Right lobe of liver (tissue), 6 donors: Measurements from ENCODE around the gene GABRA5. TPM values are rescaled to one million over a fixed set of nuclear protein-coding genes. Genes with fewer than 3 reads are reported as not detected.
A peak's percentile ranks its signal among the peaks of the same experiment; 100 is the strongest.

Experiments used
- ATAC-seq, 4 donors: fragments of 200-7000 bp; cut with Tn5 transposase; one replicate each; pipeline ENCODE4 v1.9.1; 2020; ENCODE audit warnings: mild to moderate bottlenecking in 4 of 4, moderate library complexity in 4 of 4
- DNase-seq, 3 donors: peaks; one replicate each; pipeline ENCODE4 v3.0.0-alpha.2; 2020
- H3K27ac ChIP-seq, 3 donors: fragments of 200-600 bp; one replicate each; pipeline ENCODE4 v1.8.0; 2022
- H3K27me3 ChIP-seq, 2 donors: fragments of 200-600 bp; one replicate each; pipeline ENCODE4 v1.8.0; 2022
- H3K36me3 ChIP-seq, 4 donors: fragments of 200-600 bp; sonication (generic) in 1 of 4; one replicate each; pipeline versions ENCODE4 v1.5.1 to v1.8.0; 2017 to 2022; ENCODE audit warnings: control low read depth in 1 of 4
- H3K4me1 ChIP-seq, 4 donors: fragments of 200-600 bp; sonication (generic) in 1 of 4; one replicate each; pipeline versions ENCODE4 v1.5.1 to v1.8.0; 2017 to 2022; ENCODE audit warnings: control low read depth in 1 of 4
- H3K4me3 ChIP-seq, 3 donors: fragments of 200-600 bp; one replicate each; pipeline ENCODE4 v1.8.0; 2022
- H3K9me3 ChIP-seq, 4 donors: fragments of 200-600 bp; sonication (generic) in 1 of 4; one replicate each; pipeline versions ENCODE4 v1.5.1 to v1.8.0; 2017 to 2022; ENCODE audit warnings: control low read depth in 1 of 4
- POLR2A ChIP-seq: fragments of 450-650 bp; IDR thresholded peaks from one replicate; pipeline ENCODE4 v1.6.1; 2017; ENCODE audit warnings: antibody characterized with exemption, mild to moderate bottlenecking
- WGBS: methylation state at CpG from one replicate; pipeline ENCODE4 v1.1.6; 2018; ENCODE audit warnings: low coverage, low lambda C conversion rate; ENCODE audit not compliant: insufficient coverage; ENCODE audit errors: missing lambda C conversion rate; 5-methylcytosine and 5-hydroxymethylcytosine counted together
- intact Hi-C, 2 donors: fragments of 100-400 bp; cut with DNase I; formaldehyde crosslinking; loops; one replicate each; pipeline versions ENCODE4 v1.11.2 to v1.14.1; 2022
- total RNA-seq, 6 experiments: library from RNA; depleted of rRNA in 2 of 6; stranded (reverse); fragments of >200 nt in 2 of 6; fragmentation: NEBNext Ultra II Directional in 3 of 6; extraction: Animal tissue kit (Norgen Biotek cat#: 25700) in 3 of 6; gene quantifications; one replicate each; pipeline versions ENCODE4 v1.1.0 to v1.2.4, GENCODE V29; 2016 to 2023
- TF ChIP-seq, protein P1 (sequence below), 4 donors: fragments of 200-600 bp in 3 of 4; fragments of 450-650 bp in 1 of 4; IDR thresholded peaks; one replicate each; pipeline versions ENCODE4 v1.5.1 to v1.8.0; 2016 to 2022; ENCODE audit warnings: antibody characterized with exemption in 4 of 4, mild to moderate bottlenecking in 2 of 4
- donor health status: DM: no; HTN: yes; CAD: no.
- donor health status: DM: no; HTN: no; CAD: no.
- donor health status: DM: no; HTN: no; CAD: no.
- donor health status: DM: no; HTN: yes; CAD: no.
- donor health status: DM: no; HTN: yes; CAD: no.

Gene GABRA5
- total RNA-seq, 6 experiments from 2014 or later = not detected

DNA sequence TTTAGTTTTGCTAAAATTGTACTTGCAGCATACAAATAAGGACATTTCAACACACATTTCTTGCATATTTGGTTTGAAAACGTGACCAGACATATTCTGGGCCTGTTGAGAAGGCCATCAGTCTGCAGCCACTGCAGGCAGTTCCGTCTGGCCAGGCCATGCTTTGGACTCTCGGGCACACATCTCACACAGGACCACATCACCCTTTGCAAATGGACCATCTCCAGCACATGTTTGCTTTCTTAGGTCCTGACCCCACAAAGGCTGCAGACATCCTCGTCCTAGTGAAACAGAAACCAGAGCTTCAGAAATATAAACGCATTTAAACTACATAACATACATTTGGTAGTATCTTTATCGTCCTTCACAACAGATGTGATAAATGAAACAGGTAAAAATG lies 24.1 kb downstream of the GABRA5 start:
- intact Hi-C loops = loop anchor here in 1 of 2 donors (10.0 kb wide), 1 partner anchor 124 kb away; no protein-coding TSS in a partner anchor
- ATAC-seq (no peak), DNase-seq (no peak)
- H3K27me3 ChIP-seq = peaks cover 0 to 8% of the 10 kb centered on the region in 2 donors
- H3K4me1 ChIP-seq = peaks cover 0 to 4% (median 0%) of the 10 kb centered on the region in 4 donors
- 43% methylated on average over 6 of the region's 6 CpGs for WGBS
- H3K27ac ChIP-seq = no peak overlapping the region
- H3K4me3 ChIP-seq = no peak overlapping the region
- TF ChIP-seq POLR2A = no peak
- TF ChIP-seq, protein P1, sequence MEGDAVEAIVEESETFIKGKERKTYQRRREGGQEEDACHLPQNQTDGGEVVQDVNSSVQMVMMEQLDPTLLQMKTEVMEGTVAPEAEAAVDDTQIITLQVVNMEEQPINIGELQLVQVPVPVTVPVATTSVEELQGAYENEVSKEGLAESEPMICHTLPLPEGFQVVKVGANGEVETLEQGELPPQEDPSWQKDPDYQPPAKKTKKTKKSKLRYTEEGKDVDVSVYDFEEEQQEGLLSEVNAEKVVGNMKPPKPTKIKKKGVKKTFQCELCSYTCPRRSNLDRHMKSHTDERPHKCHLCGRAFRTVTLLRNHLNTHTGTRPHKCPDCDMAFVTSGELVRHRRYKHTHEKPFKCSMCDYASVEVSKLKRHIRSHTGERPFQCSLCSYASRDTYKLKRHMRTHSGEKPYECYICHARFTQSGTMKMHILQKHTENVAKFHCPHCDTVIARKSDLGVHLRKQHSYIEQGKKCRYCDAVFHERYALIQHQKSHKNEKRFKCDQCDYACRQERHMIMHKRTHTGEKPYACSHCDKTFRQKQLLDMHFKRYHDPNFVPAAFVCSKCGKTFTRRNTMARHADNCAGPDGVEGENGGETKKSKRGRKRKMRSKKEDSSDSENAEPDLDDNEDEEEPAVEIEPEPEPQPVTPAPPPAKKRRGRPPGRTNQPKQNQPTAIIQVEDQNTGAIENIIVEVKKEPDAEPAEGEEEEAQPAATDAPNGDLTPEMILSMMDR (IDR thresholded peaks at IDR 0.05) = no peak
- no peaks in the 10 kb centered on the region for H3K36me3 ChIP-seq
- no peaks in the 10 kb centered on the region for H3K9me3 ChIP-seq

DNA sequence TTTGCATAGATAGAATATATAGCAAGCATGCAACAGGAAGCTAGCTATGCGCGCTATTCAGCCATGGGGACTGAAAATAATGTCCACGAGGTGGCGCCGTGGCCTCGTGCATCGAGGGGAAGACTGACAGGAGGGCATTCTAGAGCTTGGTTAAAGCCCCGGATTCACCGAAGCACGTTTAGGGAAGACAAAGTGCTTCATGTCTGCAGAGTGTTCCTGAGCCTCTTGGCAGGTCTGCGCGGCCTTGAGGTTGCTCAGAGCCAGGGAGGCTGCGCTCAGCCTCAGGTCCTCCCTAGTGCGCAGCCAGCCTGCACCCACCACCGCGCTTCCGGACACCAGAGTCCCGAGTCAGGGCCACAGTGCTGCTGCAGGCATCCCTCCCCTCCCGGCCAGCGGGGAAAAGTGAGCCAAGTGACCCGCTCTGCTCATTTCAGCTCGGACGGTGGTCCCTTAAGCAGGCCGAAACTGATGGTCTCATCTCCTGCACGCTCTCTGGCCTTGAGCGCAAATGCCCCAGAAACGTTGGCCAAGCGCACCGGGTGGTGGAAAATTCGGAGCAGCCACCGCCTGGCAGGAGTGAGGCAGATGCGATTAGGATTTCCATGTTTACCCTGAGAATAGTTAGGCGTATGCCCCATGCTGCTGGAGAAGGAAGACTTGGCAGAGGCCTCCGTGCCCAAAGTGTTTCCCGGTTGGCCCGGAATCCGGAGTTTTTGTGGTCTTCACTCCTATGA lies 24.8 kb downstream of the GABRA5 start:
- Histone ChIP-seq H3K4me3 (no peak overlapping the region), H3K27ac (no peak overlapping the region), H3K9me3 (no peaks in the 10 kb centered on the region), H3K27me3 (peaks cover 0 to 8% of the 10 kb centered on the region in 2 donors), H3K4me1 (peaks cover 0 to 4% (median 0%) of the 10 kb centered on the region in 4 donors), H3K36me3 (no peaks in the 10 kb centered on the region)
- DNase-seq = peak; percentile 56 to 66 (median 65)
- TF ChIP-seq, protein P1 (IDR thresholded peaks at IDR 0.05) = peak; percentile 32 to 65 (median 60)
- no peak for TF ChIP-seq POLR2A
- peak; percentile 61 to 76 (median 71) for ATAC-seq
- intact Hi-C loops = loop anchor here in 1 of 2 donors (10.0 kb wide), 1 partner anchor 123 kb away; no protein-coding TSS in a partner anchor
- WGBS = 4% methylated on average over 31 of the region's 37 CpGs

DNA sequence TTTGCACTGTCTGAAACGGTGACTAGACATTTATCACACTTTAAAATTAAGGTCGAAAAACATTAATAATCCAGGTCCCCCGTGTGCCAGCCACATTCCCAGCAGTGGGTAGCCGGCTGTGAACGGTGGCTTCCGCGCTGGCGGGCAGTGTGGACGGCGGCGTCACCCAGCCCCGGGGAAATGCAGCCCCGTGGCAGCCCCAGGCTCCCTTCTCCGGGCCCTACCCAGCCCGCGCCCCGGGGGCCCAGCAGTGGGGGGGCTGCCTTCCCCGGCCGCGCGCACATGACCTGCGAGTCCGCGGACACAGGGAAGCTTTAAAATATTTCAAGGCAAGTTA lies 25.3 kb downstream of the GABRA5 start:
- Histone ChIP-seq H3K9me3 (no peaks in the 10 kb centered on the region), H3K4me1 (peaks cover 0 to 4% (median 0%) of the 10 kb centered on the region in 4 donors), H3K27me3 (peaks cover 0 to 8% of the 10 kb centered on the region in 2 donors), H3K4me3 (no peak overlapping the region), H3K36me3 (no peaks in the 10 kb centered on the region), H3K27ac (no peak overlapping the region)
- intact Hi-C loops = loop anchor here in 1 of 2 donors (10.0 kb wide), 1 partner anchor 123 kb away; no protein-coding TSS in a partner anchor
- 9% methylated on average over 13 of the region's 24 CpGs for WGBS
- TF ChIP-seq, protein P1 (IDR thresholded peaks at IDR 0.05) = no peak
- TF ChIP-seq POLR2A = no peak
- DNase-seq (no peak), ATAC-seq (peak in 1 of 4 donors; percentile 19)

DNA sequence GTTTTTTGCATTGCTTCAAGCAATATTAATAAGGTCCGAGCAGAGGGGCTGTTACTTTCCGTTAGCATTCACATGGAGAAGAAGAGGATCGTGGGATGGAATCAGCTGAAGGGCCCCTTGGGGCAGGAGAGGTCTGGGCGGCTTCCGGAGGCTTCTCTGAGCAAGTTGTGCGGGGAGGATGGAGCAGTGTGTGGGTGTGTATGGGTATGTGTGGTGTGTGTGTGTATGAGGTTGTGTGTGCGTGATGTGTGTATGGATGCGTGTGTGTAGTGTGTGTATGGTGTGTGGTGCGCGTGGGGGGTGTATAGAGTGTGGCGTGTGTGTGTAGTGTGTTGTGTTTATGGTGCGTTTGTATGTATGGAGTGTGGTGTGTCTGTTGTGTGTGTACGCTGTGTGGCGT lies 25.8 kb downstream of the GABRA5 start:
- H3K9me3 ChIP-seq = no peaks in the 10 kb centered on the region
- intact Hi-C loops = loop anchor here in 1 of 2 donors (10.0 kb wide), 1 partner anchor 122 kb away; no protein-coding TSS in a partner anchor
- TF ChIP-seq POLR2A = no peak
- TF ChIP-seq, protein P1 (IDR thresholded peaks at IDR 0.05) = no peak
- H3K27ac ChIP-seq = no peak overlapping the region
- 76% methylated on average over 11 of the region's 14 CpGs for WGBS
- no peak overlapping the region for H3K4me3 ChIP-seq
- no peak for ATAC-seq
- DNase-seq = no peak
- peaks cover 0 to 4% (median 0%) of the 10 kb centered on the region in 4 donors for H3K4me1 ChIP-seq
- H3K27me3 ChIP-seq = peaks cover 0 to 8% of the 10 kb centered on the region in 2 donors
- no peaks in the 10 kb centered on the region for H3K36me3 ChIP-seq
